Measurements from ENCODE around the gene CDHR3. TPM values are rescaled to one million over a fixed set of nuclear protein-coding genes. Genes with fewer than 3 reads are reported as not detected.

The CDHR3 gene, protein sequence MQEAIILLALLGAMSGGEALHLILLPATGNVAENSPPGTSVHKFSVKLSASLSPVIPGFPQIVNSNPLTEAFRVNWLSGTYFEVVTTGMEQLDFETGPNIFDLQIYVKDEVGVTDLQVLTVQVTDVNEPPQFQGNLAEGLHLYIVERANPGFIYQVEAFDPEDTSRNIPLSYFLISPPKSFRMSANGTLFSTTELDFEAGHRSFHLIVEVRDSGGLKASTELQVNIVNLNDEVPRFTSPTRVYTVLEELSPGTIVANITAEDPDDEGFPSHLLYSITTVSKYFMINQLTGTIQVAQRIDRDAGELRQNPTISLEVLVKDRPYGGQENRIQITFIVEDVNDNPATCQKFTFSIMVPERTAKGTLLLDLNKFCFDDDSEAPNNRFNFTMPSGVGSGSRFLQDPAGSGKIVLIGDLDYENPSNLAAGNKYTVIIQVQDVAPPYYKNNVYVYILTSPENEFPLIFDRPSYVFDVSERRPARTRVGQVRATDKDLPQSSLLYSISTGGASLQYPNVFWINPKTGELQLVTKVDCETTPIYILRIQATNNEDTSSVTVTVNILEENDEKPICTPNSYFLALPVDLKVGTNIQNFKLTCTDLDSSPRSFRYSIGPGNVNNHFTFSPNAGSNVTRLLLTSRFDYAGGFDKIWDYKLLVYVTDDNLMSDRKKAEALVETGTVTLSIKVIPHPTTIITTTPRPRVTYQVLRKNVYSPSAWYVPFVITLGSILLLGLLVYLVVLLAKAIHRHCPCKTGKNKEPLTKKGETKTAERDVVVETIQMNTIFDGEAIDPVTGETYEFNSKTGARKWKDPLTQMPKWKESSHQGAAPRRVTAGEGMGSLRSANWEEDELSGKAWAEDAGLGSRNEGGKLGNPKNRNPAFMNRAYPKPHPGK
- polyA plus RNA-seq: 1 to 10 TPM; 1.5 to 6.4 (median 2.8) TPM

DNA sequence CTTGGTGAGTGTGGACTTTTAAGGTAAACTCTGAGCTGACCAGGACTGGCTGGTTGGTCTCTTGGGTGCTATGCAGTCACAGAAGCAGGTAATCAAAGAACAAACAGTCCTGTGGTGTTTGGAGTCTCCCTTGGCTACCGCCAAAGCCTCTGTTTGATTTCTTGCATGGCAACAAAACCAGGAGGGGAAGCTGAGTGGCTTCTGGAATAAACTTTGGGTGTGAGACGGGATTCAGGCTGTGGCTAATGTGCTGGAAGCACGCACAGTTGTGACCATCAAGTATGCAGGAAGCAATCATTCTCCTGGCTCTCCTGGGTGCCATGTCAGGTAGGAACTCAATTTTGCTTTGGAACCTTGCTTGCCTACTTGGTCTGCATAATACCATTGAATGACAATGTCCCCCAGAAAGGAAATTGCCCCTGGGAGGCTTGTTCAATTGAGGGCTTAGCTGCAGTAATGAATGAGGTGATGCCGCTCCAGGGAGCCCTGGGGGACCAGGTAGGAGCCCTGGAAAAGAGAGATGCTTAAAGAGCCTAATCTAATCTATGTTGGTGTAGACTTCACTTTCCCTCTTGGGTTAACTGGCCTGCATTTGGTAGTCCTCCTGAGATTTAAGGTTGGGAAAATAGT is at the start of gene CDHR3:
Gene CDHR3, plus strand, starts transcription at position 227 of the 630 bp plus-strand sequence. Its CDS starts 55 bp downstream, at position 282.
- WGBS, 3 donors: 53 to 92% (median 88%) methylated on average over 4 of the region's 4 CpGs
- H3K27ac ChIP-seq (ENCODE audit: low read depth, low read length): no peak within 1 kb of the TSS

- 76 to 96% (median 80%) methylated on average over 3 of the region's 3 CpGs for WGBS, 3 donors
Observed at GRCh38 chr7:105913947-105914346, 49.1 kb upstream of the CDHR3 start.

GRCh38 chr7:105916603-105917002 is 46.5 kb upstream of the CDHR3 start:
- H3K27ac ChIP-seq (ENCODE audit: low read depth, low read length): no peak overlapping the region
- WGBS, 3 donors: 89 to 95% (median 91%) methylated on average over 1 of the region's 1 CpG

More at GRCh38 chr7:105913947-105914346, 49.1 kb upstream of the CDHR3 start:
- no peak overlapping the region for H3K27ac ChIP-seq (ENCODE audit: low read depth, low read length)

- H3K27ac ChIP-seq (ENCODE audit: low read depth, low read length): no peak overlapping the region
- 92 to 96% (median 95%) methylated on average over 2 of the region's 2 CpGs for WGBS, 3 donors
Observed at GRCh38 chr7:105917659-105918058, 45.4 kb upstream of the CDHR3 start.

GRCh38 chr7:105920766-105921165 is 42.3 kb upstream of the CDHR3 start:
- 87 to 98% (median 93%) methylated on average over 4 of the region's 4 CpGs for WGBS, 3 donors
- no peak overlapping the region for H3K27ac ChIP-seq (ENCODE audit: low read depth, low read length)

DNA sequence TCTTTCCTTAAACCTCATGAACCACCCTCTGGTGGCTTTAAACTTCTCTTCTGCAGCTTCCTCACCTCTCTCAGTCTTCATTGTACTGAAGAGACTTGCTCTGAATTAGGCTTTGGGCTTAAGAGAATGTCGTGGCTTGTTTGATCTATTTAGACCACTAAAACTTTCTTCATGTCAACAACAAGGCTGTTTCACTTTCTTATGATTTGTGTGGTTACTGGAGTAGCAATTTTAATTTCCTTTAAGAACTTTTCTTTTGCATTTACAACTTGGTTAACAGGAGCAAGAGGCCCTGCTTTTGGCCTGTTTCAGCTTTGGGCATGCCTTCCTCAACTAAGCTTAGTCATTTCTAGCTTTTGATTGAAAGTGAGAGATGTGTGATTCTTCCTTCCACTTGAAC is 38.1 kb upstream of the CDHR3 start:
- WGBS, 3 donors: 83 to 90% (median 86%) methylated on average over 1 of the region's 1 CpG
- no peak overlapping the region for H3K27ac ChIP-seq (ENCODE audit: low read depth, low read length)

DNA sequence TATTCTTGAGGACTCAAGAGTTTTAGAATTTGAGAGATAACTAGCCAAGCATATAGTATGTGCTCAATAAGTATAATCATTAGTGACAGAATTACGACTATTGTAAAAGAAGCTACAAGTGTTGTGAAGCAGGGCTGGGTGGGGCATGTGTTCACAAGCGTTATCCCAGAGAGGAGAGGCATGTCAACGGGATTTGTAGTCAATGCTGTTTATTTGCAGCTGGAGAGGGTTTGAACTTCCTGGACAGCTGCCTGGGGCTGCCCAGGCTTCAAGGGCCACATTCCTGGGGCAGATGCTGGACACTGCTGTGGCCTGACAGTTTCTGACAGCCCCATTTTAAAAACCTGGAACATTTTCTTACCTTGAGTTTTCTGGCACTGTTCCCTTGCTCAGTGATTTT is 36.9 kb upstream of the CDHR3 start:
- 56 to 73% (median 68%) methylated on average over 3 of the region's 3 CpGs for WGBS, 3 donors
- H3K27ac ChIP-seq (ENCODE audit: low read depth, low read length): no peak overlapping the region

- WGBS, 3 donors: 44 to 57% (median 57%) methylated on average over 4 of the region's 4 CpGs
- no peak overlapping the region for H3K27ac ChIP-seq (ENCODE audit: low read depth, low read length)
Observed at GRCh38 chr7:105931179-105931578, 31.9 kb upstream of the CDHR3 start.

GRCh38 chr7:105932835-105933477 is 30.1 kb upstream of the CDHR3 start:
- H3K27ac ChIP-seq (ENCODE audit: low read depth, low read length): no peak overlapping the region
- 53 to 77% (median 62%) methylated on average over 8 of the region's 8 CpGs for WGBS, 3 donors

DNA sequence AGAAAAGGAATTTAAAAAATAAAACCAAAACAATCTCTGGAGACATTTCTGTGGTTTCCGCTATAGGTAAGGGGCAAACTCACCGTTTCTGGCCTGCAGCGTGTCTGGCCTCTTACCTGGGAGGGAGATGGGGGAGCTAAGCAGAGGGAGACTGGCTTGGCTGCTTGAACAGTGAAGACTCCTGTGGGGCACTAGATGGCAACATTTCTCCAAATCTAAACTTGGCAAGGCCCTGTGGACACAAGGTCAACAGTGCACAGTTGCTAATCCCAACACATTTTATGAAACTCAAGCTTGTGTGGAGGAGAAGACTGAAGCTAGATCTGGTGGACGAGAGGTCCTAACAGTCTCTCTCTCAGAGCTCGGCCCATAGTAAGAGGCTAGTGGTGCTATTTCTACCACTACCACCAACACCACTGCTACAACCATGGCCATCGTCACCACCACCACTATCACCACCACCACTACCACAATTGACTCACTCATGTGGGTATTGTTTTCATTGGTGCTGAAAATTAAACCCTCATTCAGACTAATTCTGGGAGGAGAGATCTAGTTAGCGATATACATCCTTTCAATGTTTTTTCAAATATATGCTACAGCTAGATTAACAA is 28.4 kb upstream of the CDHR3 start:
- 61 to 88% (median 84%) methylated on average over 7 of the region's 7 CpGs for WGBS, 3 donors

DNA sequence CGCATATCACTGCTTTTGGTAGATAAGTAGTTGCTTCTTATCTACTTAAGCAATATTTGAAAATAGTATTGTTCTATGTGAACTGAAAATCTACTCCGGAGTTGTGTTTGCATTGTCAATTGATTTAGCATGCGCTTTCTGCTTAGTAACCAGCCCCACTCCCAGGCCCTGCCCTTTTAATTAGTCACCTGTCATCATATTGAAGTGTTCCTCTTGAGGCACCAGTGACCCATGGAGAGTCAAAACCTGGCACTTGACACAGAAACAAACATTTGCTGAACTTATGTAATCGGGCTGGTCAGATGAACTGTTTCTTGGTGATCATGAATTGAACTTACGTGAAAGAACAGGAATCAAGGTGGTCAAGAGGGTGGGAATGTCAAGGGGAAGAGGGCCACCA is 27.8 kb upstream of the CDHR3 start:
- WGBS, 3 donors: 32 to 94% (median 91%) methylated on average over 5 of the region's 5 CpGs
- H3K27ac ChIP-seq (ENCODE audit: low read depth, low read length): no peak overlapping the region

More for the DNA sequence above, 28.4 kb upstream of the CDHR3 start:
- H3K27ac ChIP-seq (ENCODE audit: low read depth, low read length): no peak overlapping the region

GRCh38 chr7:105937411-105937810 is 25.7 kb upstream of the CDHR3 start:
- WGBS, 3 donors: 47 to 87% (median 71%) methylated on average over 3 of the region's 3 CpGs
- no peak overlapping the region for H3K27ac ChIP-seq (ENCODE audit: low read depth, low read length)

DNA sequence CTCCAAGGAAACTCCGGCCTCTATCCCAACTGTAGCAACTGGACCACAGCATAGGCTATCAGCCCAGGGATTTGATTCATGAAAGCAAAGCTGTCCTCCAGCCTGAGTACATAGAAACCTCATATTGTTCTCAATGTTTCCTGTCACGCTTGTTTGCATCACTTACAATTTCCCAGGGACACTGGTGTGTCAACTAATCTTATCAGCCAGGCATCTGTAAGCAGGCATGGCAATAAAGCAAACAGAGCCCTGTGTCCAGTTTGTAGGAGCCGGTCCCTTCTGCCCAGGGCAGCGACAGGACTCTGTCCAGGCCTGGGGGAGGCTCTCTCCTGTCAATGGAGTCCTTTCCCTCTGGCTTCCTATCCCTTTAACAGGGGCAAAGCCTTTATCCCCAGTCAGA is 23.0 kb upstream of the CDHR3 start:
- whole genome bisulfite sequencing, 3 donors: 58 to 76% (median 60%) methylated on average over 4 of the region's 4 CpGs
- no peak overlapping the region for H3K27ac ChIP-seq (ENCODE audit: low read depth, low read length)

DNA sequence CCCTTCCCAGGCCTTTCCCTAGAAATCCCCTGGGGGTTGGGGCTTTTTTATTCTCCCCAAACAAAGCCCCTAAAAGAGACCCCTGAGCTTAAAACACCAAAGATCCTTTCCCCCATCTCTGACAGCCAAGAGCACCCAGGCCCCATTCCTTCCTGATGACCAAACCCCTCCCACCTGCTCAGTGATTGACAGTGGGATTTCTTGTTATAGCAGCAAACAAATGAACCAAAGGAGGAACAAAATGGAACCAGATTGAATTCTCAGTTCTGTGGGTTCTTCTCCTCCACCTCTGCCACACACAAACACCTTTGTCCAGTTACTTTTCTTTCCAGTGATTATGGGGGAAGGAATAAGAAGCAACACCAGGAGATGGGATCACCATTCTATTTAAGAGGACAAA is 21.5 kb upstream of the CDHR3 start:
- no peak overlapping the region for H3K27ac ChIP-seq (ENCODE audit: low read depth, low read length)

- no peak overlapping the region for H3K27ac ChIP-seq (ENCODE audit: low read depth, low read length)
- 81 to 83% (median 82%) methylated on average over 2 of the region's 2 CpGs for WGBS, 3 donors
Observed at GRCh38 chr7:105943486-105943885, 19.6 kb upstream of the CDHR3 start.

- 87 to 94% (median 89%) methylated on average over 9 of the region's 9 CpGs for WGBS, 3 donors
- H3K27ac ChIP-seq (ENCODE audit: low read depth, low read length): no peak overlapping the region
Observed at GRCh38 chr7:105945848-105946247, 17.2 kb upstream of the CDHR3 start.

DNA sequence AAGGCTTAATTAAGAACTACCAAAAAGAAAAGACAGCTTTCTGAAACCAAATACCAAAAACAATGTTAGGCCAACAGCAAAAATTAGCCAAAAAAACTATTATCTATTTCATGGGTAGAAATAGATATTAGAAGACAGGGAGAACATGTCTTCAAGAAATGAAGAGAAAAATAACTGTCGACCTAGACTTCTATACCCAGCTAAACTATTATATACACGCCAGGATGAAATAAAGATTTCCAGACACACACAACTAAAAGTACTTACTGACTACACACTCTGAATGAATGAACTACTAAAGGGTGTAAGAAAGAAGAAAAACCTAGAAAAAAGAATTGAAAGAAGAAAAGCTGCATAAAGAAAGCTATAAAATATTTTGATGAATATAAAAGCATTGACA is 11.5 kb upstream of the CDHR3 start:
- no peak overlapping the region for H3K27ac ChIP-seq (ENCODE audit: low read depth, low read length)
- 91 to 96% (median 93%) methylated on average over 2 of the region's 2 CpGs for WGBS, 3 donors
